ENCODE data around the gene PEX13.

DNA sequence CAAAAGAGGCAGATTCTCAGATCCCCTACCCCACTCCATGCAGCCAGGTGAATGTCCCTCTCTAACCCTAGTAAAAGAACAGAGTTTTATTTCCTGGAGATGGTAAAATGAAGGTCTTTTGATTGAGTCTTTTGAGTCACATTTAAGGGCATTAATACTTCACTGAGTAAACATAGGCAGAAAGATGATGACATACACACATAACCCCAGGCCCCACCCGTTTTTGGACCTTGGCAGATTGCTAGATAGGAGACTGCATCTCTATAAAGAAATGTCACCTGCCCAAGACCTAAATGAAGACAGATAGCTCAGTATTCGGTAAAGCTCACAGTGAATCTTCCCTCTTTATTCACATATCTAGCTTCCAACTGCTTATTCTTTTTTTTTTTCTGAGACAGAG, 28.3 kb upstream of the PEX13 start:
- TF ChIP-seq, protein P1, sequence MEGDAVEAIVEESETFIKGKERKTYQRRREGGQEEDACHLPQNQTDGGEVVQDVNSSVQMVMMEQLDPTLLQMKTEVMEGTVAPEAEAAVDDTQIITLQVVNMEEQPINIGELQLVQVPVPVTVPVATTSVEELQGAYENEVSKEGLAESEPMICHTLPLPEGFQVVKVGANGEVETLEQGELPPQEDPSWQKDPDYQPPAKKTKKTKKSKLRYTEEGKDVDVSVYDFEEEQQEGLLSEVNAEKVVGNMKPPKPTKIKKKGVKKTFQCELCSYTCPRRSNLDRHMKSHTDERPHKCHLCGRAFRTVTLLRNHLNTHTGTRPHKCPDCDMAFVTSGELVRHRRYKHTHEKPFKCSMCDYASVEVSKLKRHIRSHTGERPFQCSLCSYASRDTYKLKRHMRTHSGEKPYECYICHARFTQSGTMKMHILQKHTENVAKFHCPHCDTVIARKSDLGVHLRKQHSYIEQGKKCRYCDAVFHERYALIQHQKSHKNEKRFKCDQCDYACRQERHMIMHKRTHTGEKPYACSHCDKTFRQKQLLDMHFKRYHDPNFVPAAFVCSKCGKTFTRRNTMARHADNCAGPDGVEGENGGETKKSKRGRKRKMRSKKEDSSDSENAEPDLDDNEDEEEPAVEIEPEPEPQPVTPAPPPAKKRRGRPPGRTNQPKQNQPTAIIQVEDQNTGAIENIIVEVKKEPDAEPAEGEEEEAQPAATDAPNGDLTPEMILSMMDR (IDR thresholded peaks at IDR 0.05) = no peak
- no peak for TF ChIP-seq EZH2 (IDR thresholded peaks at IDR 0.05)
